ENCODE data around the gene MYH13.

Gene MYH13

GRCh38 chr17:10262451-10262850, 110.4 kb downstream of the MYH13 start:
- TF ChIP-seq CTCF (IDR thresholded peaks at IDR 0.05; ENCODE audit: low read depth, low read length) = no peak
- DNase-seq (ENCODE audit: extremely low read depth, low read depth) = no peak

- no peak for TF ChIP-seq CTCF (IDR thresholded peaks at IDR 0.05; ENCODE audit: low read depth, low read length)
These were observed 111.7 kb downstream of the MYH13 start for GRCh38 chr17:10261098-10261497.

GRCh38 chr17:10251212-10251948, 121.4 kb downstream of the MYH13 start:
- DNase-seq (ENCODE audit: extremely low read depth, low read depth) = no peak
- no peak for TF ChIP-seq CTCF (IDR thresholded peaks at IDR 0.05; ENCODE audit: low read depth, low read length)

More at GRCh38 chr17:10261098-10261497, 111.7 kb downstream of the MYH13 start:
- no peak for DNase-seq (ENCODE audit: extremely low read depth, low read depth)

Measured in AG09319 (cell line).